Measurements from ENCODE around the gene RASAL2.

The RASAL2 gene

DNA sequence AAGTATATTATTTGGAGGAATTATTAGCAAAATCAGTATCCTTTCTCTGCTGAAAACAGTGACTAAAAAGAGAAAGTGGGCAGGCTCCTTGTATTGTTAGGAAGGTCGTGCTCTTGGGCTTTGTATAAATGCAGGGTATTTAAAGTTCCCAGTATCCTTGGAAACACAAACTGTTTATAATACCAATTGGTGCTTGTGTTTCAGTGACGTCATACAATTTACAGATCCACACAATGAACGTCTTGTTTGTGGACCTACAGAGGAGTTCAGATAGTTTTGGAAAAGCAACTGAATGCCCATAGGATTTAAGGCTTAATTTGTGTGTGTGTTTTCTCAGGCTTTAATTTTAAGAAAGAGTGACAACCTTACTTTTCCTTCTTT, 168.2 kb downstream of the RASAL2 start:
- TF ChIP-seq, protein P1, sequence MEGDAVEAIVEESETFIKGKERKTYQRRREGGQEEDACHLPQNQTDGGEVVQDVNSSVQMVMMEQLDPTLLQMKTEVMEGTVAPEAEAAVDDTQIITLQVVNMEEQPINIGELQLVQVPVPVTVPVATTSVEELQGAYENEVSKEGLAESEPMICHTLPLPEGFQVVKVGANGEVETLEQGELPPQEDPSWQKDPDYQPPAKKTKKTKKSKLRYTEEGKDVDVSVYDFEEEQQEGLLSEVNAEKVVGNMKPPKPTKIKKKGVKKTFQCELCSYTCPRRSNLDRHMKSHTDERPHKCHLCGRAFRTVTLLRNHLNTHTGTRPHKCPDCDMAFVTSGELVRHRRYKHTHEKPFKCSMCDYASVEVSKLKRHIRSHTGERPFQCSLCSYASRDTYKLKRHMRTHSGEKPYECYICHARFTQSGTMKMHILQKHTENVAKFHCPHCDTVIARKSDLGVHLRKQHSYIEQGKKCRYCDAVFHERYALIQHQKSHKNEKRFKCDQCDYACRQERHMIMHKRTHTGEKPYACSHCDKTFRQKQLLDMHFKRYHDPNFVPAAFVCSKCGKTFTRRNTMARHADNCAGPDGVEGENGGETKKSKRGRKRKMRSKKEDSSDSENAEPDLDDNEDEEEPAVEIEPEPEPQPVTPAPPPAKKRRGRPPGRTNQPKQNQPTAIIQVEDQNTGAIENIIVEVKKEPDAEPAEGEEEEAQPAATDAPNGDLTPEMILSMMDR (IDR thresholded peaks at IDR 0.05; ENCODE audit: insufficient read depth, low read length, poor library complexity, severe bottlenecking), result no peak
- no peak for DNase-seq (ENCODE audit: extremely low read depth, insufficient read length)
- Histone ChIP-seq H3K4me3 (replicated peaks; ENCODE audit: low read depth, low read length) (no peak overlapping the region), H3K27me3 (replicated peaks; ENCODE audit: control insufficient read depth, insufficient read depth, low read length) (no peaks in the 10 kb centered on the region), H3K36me3 (ENCODE audit: control insufficient read depth, insufficient read depth, low read length) (no peaks in the 10 kb centered on the region)

DNA sequence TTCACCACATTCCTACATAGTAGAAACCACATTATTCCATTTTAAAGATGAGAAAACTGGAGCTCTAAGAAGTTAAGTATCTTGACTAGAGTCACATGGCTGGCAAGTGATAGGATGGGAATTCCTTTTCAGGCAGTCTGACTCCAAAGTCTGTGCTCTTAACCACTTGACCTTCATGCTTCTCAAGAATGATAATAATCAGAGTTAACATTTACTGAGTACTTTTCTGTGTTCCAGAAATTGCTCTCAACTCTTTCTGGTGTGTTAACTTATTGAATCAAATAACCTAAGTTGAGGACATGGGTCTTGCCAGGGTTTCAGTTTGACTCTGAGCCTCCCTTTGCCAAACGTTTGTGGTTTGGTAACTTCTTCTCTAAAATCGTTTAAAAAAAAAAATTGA, 169.4 kb downstream of the RASAL2 start:
- no peak for DNase-seq (ENCODE audit: extremely low read depth, insufficient read length)
- TF ChIP-seq, protein P1 (IDR thresholded peaks at IDR 0.05; ENCODE audit: insufficient read depth, low read length, poor library complexity, severe bottlenecking), result no peak
- Histone ChIP-seq H3K27me3 (replicated peaks; ENCODE audit: control insufficient read depth, insufficient read depth, low read length) (no peaks in the 10 kb centered on the region), H3K4me3 (replicated peaks; ENCODE audit: low read depth, low read length) (no peak overlapping the region), H3K36me3 (ENCODE audit: control insufficient read depth, insufficient read depth, low read length) (no peaks in the 10 kb centered on the region)

DNA sequence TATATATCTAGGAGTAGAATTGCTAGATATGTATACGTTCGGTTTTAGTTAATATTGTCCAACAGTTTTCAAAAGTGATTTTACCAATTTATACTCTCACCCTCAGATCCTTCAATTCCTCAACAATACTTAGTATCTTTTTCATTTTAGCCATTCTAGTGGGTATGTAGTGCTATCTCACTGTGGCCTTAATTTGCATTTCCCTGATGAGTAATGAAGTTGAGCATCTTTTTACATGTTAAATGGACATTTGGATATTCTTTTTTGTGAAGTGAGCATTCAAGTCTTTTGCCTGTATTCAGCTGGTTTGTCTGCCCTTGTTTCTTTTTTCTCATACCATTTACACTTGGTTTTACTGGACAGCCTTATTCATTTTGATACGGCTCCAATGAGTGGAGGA, 172.2 kb downstream of the RASAL2 start:
- Histone ChIP-seq H3K27me3 (replicated peaks; ENCODE audit: control insufficient read depth, insufficient read depth, low read length) (no peaks in the 10 kb centered on the region), H3K4me3 (replicated peaks; ENCODE audit: low read depth, low read length) (no peak overlapping the region), H3K36me3 (ENCODE audit: control insufficient read depth, insufficient read depth, low read length) (no peaks in the 10 kb centered on the region)
- TF ChIP-seq, protein P1 (IDR thresholded peaks at IDR 0.05; ENCODE audit: insufficient read depth, low read length, poor library complexity, severe bottlenecking), result no peak
- DNase-seq (ENCODE audit: extremely low read depth, insufficient read length), result no peak

DNA sequence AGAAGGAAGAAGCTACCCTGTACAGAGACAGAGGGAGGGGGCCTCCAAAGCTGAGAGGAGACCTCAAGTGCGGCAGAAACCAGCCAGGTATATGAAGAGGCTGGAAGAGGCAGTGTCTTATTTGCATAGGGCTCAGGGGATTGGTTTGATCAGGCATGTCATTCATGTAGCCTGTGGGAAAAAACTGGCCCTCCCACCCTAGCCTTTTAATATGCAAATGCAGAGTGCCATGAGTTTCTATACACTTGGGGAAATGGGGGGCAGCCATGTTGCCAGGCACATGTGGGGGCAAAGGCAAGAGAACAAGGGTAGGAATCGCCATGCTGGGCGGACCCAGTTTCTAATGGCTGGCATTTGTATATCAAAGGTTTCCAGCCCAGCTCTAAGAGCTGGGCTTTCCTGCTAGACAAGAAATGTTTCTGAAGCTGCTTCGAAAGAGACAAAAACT, 172.7 kb downstream of the RASAL2 start:
- Histone ChIP-seq H3K36me3 (ENCODE audit: control insufficient read depth, insufficient read depth, low read length) (no peaks in the 10 kb centered on the region), H3K27me3 (replicated peaks; ENCODE audit: control insufficient read depth, insufficient read depth, low read length) (no peaks in the 10 kb centered on the region), H3K4me3 (replicated peaks; ENCODE audit: low read depth, low read length) (no peak overlapping the region)
- no peak for DNase-seq (ENCODE audit: extremely low read depth, insufficient read length)
- TF ChIP-seq, protein P1 (IDR thresholded peaks at IDR 0.05; ENCODE audit: insufficient read depth, low read length, poor library complexity, severe bottlenecking), result no peak

DNA sequence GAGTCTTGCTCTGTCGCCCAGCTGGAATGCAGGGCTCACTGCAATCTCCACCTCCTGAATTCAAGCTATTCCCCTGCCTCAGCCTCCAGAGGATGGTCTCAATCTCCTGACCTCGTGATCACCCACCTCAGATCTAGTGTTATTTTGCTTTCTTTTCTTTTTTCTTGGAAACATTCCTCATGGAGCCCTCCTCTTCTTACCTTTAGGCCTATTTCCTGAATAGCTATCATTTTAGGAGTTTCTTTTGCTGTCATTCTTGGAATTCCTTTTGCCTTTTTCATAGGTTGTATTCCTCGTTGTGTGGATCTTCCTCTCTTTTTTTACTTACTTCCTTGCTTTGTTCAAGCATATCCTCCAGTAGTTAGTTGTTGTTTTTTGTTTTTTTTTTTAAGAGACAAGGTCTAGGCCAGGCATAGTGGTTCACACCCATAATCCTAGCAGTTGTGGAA, 173.8 kb downstream of the RASAL2 start:
- Histone ChIP-seq H3K4me3 (replicated peaks; ENCODE audit: low read depth, low read length) (no peak overlapping the region), H3K36me3 (ENCODE audit: control insufficient read depth, insufficient read depth, low read length) (no peaks in the 10 kb centered on the region), H3K27me3 (replicated peaks; ENCODE audit: control insufficient read depth, insufficient read depth, low read length) (no peaks in the 10 kb centered on the region)
- no peak for DNase-seq (ENCODE audit: extremely low read depth, insufficient read length)
- TF ChIP-seq, protein P1 (IDR thresholded peaks at IDR 0.05; ENCODE audit: insufficient read depth, low read length, poor library complexity, severe bottlenecking), result no peak

DNA sequence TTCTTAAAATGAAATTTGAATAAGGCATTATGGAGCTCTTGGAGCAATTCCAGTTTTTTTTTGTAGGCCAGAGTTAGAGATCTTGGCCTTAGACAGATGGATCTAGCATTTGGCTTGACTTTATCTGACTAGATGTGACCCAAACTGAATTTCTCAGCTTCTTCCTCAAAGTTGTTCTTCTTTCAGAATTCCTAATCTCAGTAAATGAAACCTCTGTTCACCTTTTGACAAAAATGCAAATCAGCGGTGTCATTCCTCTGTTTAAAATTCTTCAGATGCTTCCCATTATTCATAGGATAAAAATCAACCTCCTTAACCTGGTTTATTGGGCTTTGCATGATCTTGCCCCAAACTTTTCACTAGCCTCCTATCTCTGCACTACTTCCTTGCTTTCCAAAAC, 177.6 kb downstream of the RASAL2 start:
- DNase-seq (ENCODE audit: extremely low read depth, insufficient read length), result no peak
- TF ChIP-seq, protein P1 (IDR thresholded peaks at IDR 0.05; ENCODE audit: insufficient read depth, low read length, poor library complexity, severe bottlenecking), result no peak
- Histone ChIP-seq H3K4me3 (replicated peaks; ENCODE audit: low read depth, low read length) (no peak overlapping the region), H3K36me3 (ENCODE audit: control insufficient read depth, insufficient read depth, low read length) (no peaks in the 10 kb centered on the region), H3K27me3 (replicated peaks; ENCODE audit: control insufficient read depth, insufficient read depth, low read length) (no peaks in the 10 kb centered on the region)
